Esophagus squamous epithelium (tissue), 5 donors: Measurements from ENCODE around the gene PRCC. TPM values are rescaled to one million over a fixed set of nuclear protein-coding genes. Genes with fewer than 3 reads are reported as not detected.

Experiments
- DNase-seq: peaks from one replicate; lab custom pipeline; 2025; lab: John Stamatoyannopoulos, UW
- H3K27ac ChIP-seq, 4 donors: fragments of 200-600 bp; sonication (generic); one replicate each; pipeline ENCODE4 v1.5.1; 2016 to 2019; ENCODE audit warnings: mild to moderate bottlenecking in 1 of 4
- H3K27me3 ChIP-seq, 4 donors: fragments of 200-600 bp; sonication (generic); 1 replicate in 3 of 4; 2 replicates in 1 of 4; pipeline versions ENCODE4 v1.5.1 to v1.6.0; 2017 to 2021; ENCODE audit warnings: antibody characterized with exemption in 1 of 4
- H3K36me3 ChIP-seq, 3 donors: fragments of 200-600 bp; sonication (generic); one replicate each; pipeline ENCODE4 v1.5.1; 2016 to 2019
- H3K4me1 ChIP-seq, 3 donors: fragments of 200-600 bp; sonication (generic); one replicate each; pipeline ENCODE4 v1.5.1; 2017 to 2019
- H3K4me3 ChIP-seq, 4 donors: fragments of 200-600 bp; sonication (generic); 1 replicate in 3 of 4; 2 replicates in 1 of 4; pipeline ENCODE4 v1.5.1; 2016 to 2019; ENCODE audit warnings: mild to moderate bottlenecking in 2 of 4, moderate library complexity in 1 of 4
- H3K9me3 ChIP-seq, 3 donors: fragments of 200-600 bp; sonication (generic); one replicate each; pipeline ENCODE4 v1.5.1; 2016 to 2019
- CTCF ChIP-seq, 6 experiments: fragments of 450-650 bp in 4 of 6; fragments of 200-600 bp in 2 of 6; sonication (generic) in 2 of 6; IDR thresholded peaks; one replicate each; pipeline ENCODE4 v1.5.1; 2016 to 2019; ENCODE audit warnings: antibody characterized with exemption in 6 of 6, mild to moderate bottlenecking in 4 of 6, moderate library complexity in 4 of 6
- POLR2A ChIP-seq, 4 donors: fragments of 450-650 bp; IDR thresholded peaks; one replicate each; pipeline ENCODE4 v1.6.1; 2017; ENCODE audit warnings: antibody characterized with exemption in 4 of 4, mild to moderate bottlenecking in 4 of 4, moderate library complexity in 3 of 4
- WGBS, 2 donors: methylation state at CpG; one replicate each; pipeline ENCODE4 v1.1.5; 2018; 5-methylcytosine and 5-hydroxymethylcytosine counted together
- intact Hi-C: fragments of 100-400 bp; cut with DNase I; formaldehyde crosslinking; loops from one replicate; pipeline ENCODE4 v1.15.0; 2022
- total RNA-seq, 4 donors: library from RNA; depleted of rRNA; stranded (reverse); fragments of >200 nt; gene quantifications; one replicate each; pipeline ENCODE4 v1.1.0, GENCODE V29; 2016
- donor health status: DM: yes; HTN: yes; CAD: no.

Gene PRCC
- total RNA-seq, 4 donors from 2014 or later, result 35.6 to 42.6 (median 38.3) TPM

GRCh38 chr1:156768610-156769295, 1.4 kb downstream of the PRCC start:
- Histone ChIP-seq H3K4me1 (peaks cover 17 to 73% (median 46%) of the 10 kb centered on the region in 3 donors), H3K4me3 (peak overlapping the region; percentile 77 to 93 (median 88)), H3K36me3 (peaks cover 0 to 28% (median 0%) of the 10 kb centered on the region in 3 donors), H3K27ac (peak overlapping the region in 3 of 4 donors; percentile 95 to 98 (median 97)), H3K9me3 (no peaks in the 10 kb centered on the region), H3K27me3 (no peaks in the 10 kb centered on the region)
- TF ChIP-seq POLR2A (IDR thresholded peaks at IDR 0.05) (no peak), CTCF (IDR thresholded peaks at IDR 0.05) (no peak)
- intact Hi-C loops, result no loop called here
- DNase-seq, result no peak
- 14 to 20% methylated on average over 8 of the region's 8 CpGs for WGBS, 2 donors

GRCh38 chr1:156772222-156772621, 4.9 kb downstream of the PRCC start:
- no peak for TF ChIP-seq POLR2A (IDR thresholded peaks at IDR 0.05)
- TF ChIP-seq CTCF (IDR thresholded peaks at IDR 0.05), result no peak
- Histone ChIP-seq H3K36me3 (peaks cover 0 to 28% (median 0%) of the 10 kb centered on the region in 3 donors), H3K9me3 (no peaks in the 10 kb centered on the region), H3K4me3 (no peak overlapping the region), H3K27me3 (no peaks in the 10 kb centered on the region), H3K4me1 (peaks cover 7 to 80% (median 41%) of the 10 kb centered on the region in 3 donors), H3K27ac (no peak overlapping the region)
- 71 to 83% methylated on average over 3 of the region's 3 CpGs for WGBS, 2 donors
- DNase-seq, result no peak
- intact Hi-C loops, result no loop called here

GRCh38 chr1:156772728-156773497, 5.6 kb downstream of the PRCC start:
- peaks cover 7 to 82% (median 45%) of the 10 kb centered on the region in 3 donors for H3K4me1 ChIP-seq
- H3K36me3 ChIP-seq, result peaks cover 0 to 28% (median 0%) of the 10 kb centered on the region in 3 donors
- no peak overlapping the region for H3K27ac ChIP-seq
- no peaks in the 10 kb centered on the region for H3K27me3 ChIP-seq
- no peak overlapping the region for H3K4me3 ChIP-seq
- 52 to 63% methylated on average over 9 of the region's 9 CpGs for WGBS, 2 donors
- intact Hi-C loops, result no loop called here
- DNase-seq, result no peak
- H3K9me3 ChIP-seq, result no peaks in the 10 kb centered on the region
- no peak for TF ChIP-seq POLR2A (IDR thresholded peaks at IDR 0.05)
- no peak for TF ChIP-seq CTCF (IDR thresholded peaks at IDR 0.05)

- DNase-seq, result no peak
- Histone ChIP-seq H3K27ac (no peak overlapping the region), H3K4me3 (no peak overlapping the region), H3K27me3 (no peaks in the 10 kb centered on the region), H3K9me3 (no peaks in the 10 kb centered on the region), H3K36me3 (peaks cover 0 to 28% (median 0%) of the 10 kb centered on the region in 3 donors), H3K4me1 (peaks cover 7 to 75% (median 41%) of the 10 kb centered on the region in 3 donors)
- 74 to 83% methylated on average over 3 of the region's 3 CpGs for WGBS, 2 donors
- TF ChIP-seq POLR2A (IDR thresholded peaks at IDR 0.05) (no peak), CTCF (IDR thresholded peaks at IDR 0.05) (no peak)
- intact Hi-C loops, result no loop called here
These were observed 6.3 kb downstream of the PRCC start for GRCh38 chr1:156773607-156774006.

- intact Hi-C loops, result no loop called here
- no peak for DNase-seq
- no peak overlapping the region for H3K4me3 ChIP-seq
- H3K36me3 ChIP-seq, result peaks cover 0 to 28% (median 0%) of the 10 kb centered on the region in 3 donors
- peaks cover 0 to 53% (median 21%) of the 10 kb centered on the region in 3 donors for H3K4me1 ChIP-seq
- H3K27me3 ChIP-seq, result no peaks in the 10 kb centered on the region
- 78 to 80% methylated on average over 4 to 5 of the region's 5 CpGs for WGBS, 2 donors
- H3K9me3 ChIP-seq, result no peaks in the 10 kb centered on the region
- H3K27ac ChIP-seq, result no peak overlapping the region
- no peak for TF ChIP-seq POLR2A (IDR thresholded peaks at IDR 0.05)
- TF ChIP-seq CTCF (IDR thresholded peaks at IDR 0.05), result no peak
These were observed 8.5 kb downstream of the PRCC start for GRCh38 chr1:156775799-156776198.
